Esophagus muscularis mucosa (tissue), 3 donors: Measurements from ENCODE around the gene ARHGAP40.

ENCODE experiments used
- CTCF ChIP-seq, 3 experiments: fragments of 200-600 bp in 2 of 3; fragments of 450-650 bp in 1 of 3; sonication (generic) in 2 of 3; IDR thresholded peaks; one replicate each; pipeline ENCODE4 v1.5.1; 2017 to 2019; ENCODE audit warnings: antibody characterized with exemption in 3 of 3, mild to moderate bottlenecking in 2 of 3, moderate library complexity in 1 of 3
- POLR2A ChIP-seq: fragments of 450-650 bp; IDR thresholded peaks from one replicate; pipeline ENCODE4 v1.6.1; 2017; ENCODE audit warnings: antibody characterized with exemption, moderate library complexity, mild to moderate bottlenecking, low read depth

- TF ChIP-seq CTCF (IDR thresholded peaks at IDR 0.05) (no peak), POLR2A (no peak)
These were observed 2.2 kb upstream of the ARHGAP40 start for GRCh38 chr20:38599410-38599882.
